HCT116 (cell line): ENCODE data around the gene SLC4A9. TPM values are rescaled to one million over a fixed set of nuclear protein-coding genes. Genes with fewer than 3 reads are reported as not detected.

Experiments
- ATAC-seq: fragments of 200-7000 bp; cut with Tn5 transposase; 2 replicates; pipeline ENCODE4 v1.9.1; 2020; ENCODE audit warnings: mild to moderate bottlenecking, moderate library complexity
- BruUV-seq: library from RNA; stranded (reverse); fragments of 400-500 nt; replicated peaks from 2 replicates; lab custom pipeline; 2021; lab: Mats Ljungman, UMichigan
- CTCF ChIA-PET: fragments of 300-600 bp; sonication (Branson Sonifier 250); formaldehyde crosslinking; loops from one replicate; lab custom pipeline; 2021; ENCODE audit warnings: antibody characterized with exemption; lab: Charles Lee
- POLR2A ChIA-PET: fragments of 300-600, 350-600 bp; sonication (Branson Sonifier 250); formaldehyde crosslinking; loops from one replicate; lab custom pipeline; 2021; ENCODE audit warnings: antibody characterized with exemption; lab: Charles Lee
- RAD21 ChIA-PET, 2 experiments: fragments of 300-600 bp; sonication (Branson Sonifier 250); formaldehyde crosslinking; loops; one replicate each; lab custom pipeline; 2023; ENCODE audit warnings: low total read pairs in 2 of 2; ENCODE audit not compliant: uncharacterized antibody in 2 of 2, unreplicated experiment in 2 of 2, low non-redundant PET in 1 of 2; lab: Charles Lee
- DNase-seq: peaks from one replicate; pipeline ENCODE4 v3.0.0-alpha.2; 2010; ENCODE audit warnings: low read depth, low spot score
- H2AFZ ChIP-seq: fragments of 200-600 bp; shearing (Covaris generic), sonication (generic); 2 replicates; pipeline ENCODE4 v1.6.1; 2017; ENCODE audit warnings: low read depth, mixed run types, mixed read lengths, antibody characterized with exemption, low read length; ENCODE audit not compliant: poor library complexity, severe bottlenecking
- H3K27ac ChIP-seq: 2 replicates; pipeline ENCODE4 v1.5.1; 2012; ENCODE audit warnings: low read depth, low read length
- H3K27me3 ChIP-seq: fragments of 200-600 bp; sonication (generic); 2 replicates; pipeline ENCODE4 v1.6.1; 2016; ENCODE audit warnings: mixed run types, low read length, mixed read lengths; ENCODE audit not compliant: insufficient read depth
- H3K36me3 ChIP-seq, 2 experiments: fragments of 200-500 bp in 1 of 2; fragments of 200-600 bp in 1 of 2; sonication (Bioruptor generic) in 1 of 2; sonication (generic) in 1 of 2; 2 replicates each; pipeline versions ENCODE4 v1.5.1 to v1.6.1; 2014 to 2016; ENCODE audit warnings: low read length in 2 of 2, inconsistent platforms in 1 of 2, mixed read lengths in 1 of 2, mixed run types in 1 of 2; ENCODE audit not compliant: insufficient read depth in 2 of 2, control insufficient read depth in 1 of 2
- H3K4me1 ChIP-seq, 2 experiments: fragments of 200-600 bp in 1 of 2; sonication (generic) in 1 of 2; 2 replicates each; pipeline versions ENCODE4 v1.5.1 to v1.6.1; 2012 to 2017; ENCODE audit warnings: low read length in 2 of 2, inconsistent platforms in 1 of 2, mild to moderate bottlenecking in 1 of 2, mixed read lengths in 1 of 2, mixed run types in 1 of 2, moderate library complexity in 1 of 2; ENCODE audit not compliant: insufficient read depth in 2 of 2, control insufficient read depth in 1 of 2
- H3K4me2 ChIP-seq: fragments of 200-600 bp; sonication (generic); 2 replicates; pipeline ENCODE4 v1.6.1; 2017; ENCODE audit warnings: mixed run types, low read length, mixed read lengths
- H3K4me3 ChIP-seq, 2 experiments: fragments of 200-600 bp in 1 of 2; sonication (generic) in 1 of 2; replicated peaks in 1 of 2; 2 replicates each; pipeline ENCODE4 v1.5.1; 2011 to 2016; ENCODE audit warnings: low read length in 2 of 2, control low read depth in 1 of 2, low read depth in 1 of 2, mild to moderate bottlenecking in 1 of 2, mixed read lengths in 1 of 2, mixed run types in 1 of 2
- H3K79me2 ChIP-seq: fragments of 200-600 bp; sonication (generic); 2 replicates; pipeline ENCODE4 v1.6.1; 2017; ENCODE audit warnings: mild to moderate bottlenecking, mixed run types, low read length, moderate library complexity, mixed read lengths; ENCODE audit not compliant: insufficient read depth
- H3K9ac ChIP-seq: fragments of 200-600 bp; sonication (generic); 2 replicates; pipeline ENCODE4 v1.6.1; 2016; ENCODE audit warnings: low read length, mixed read lengths
- H3K9me2 ChIP-seq: fragments of 200-600 bp; sonication (generic), shearing (Covaris generic); 2 replicates; pipeline ENCODE4 v1.6.1; 2017; ENCODE audit warnings: mixed run types, mild to moderate bottlenecking, moderate library complexity; ENCODE audit not compliant: insufficient read depth
- H3K9me3 ChIP-seq, 2 experiments: fragments of 200-500 bp in 1 of 2; fragments of 200-600 bp in 1 of 2; sonication (Bioruptor generic) in 1 of 2; sonication (generic) in 1 of 2; 2 replicates each; pipeline ENCODE4 v1.6.1; 2014 to 2017; ENCODE audit warnings: low read length in 2 of 2, mixed read lengths in 2 of 2, inconsistent platforms in 1 of 2, low read depth in 1 of 2, mild to moderate bottlenecking in 1 of 2, mixed run types in 1 of 2, moderate library complexity in 1 of 2; ENCODE audit not compliant: control insufficient read depth in 1 of 2, insufficient read depth in 1 of 2
- H4K20me1 ChIP-seq: fragments of 200-600 bp; sonication (generic), shearing (Covaris generic); 2 replicates; pipeline ENCODE4 v1.6.1; 2017; ENCODE audit warnings: mixed run types, mild to moderate bottlenecking, moderate library complexity; ENCODE audit not compliant: insufficient read depth
- ATF3 ChIP-seq: IDR thresholded peaks from 2 replicates; pipeline ENCODE4 v1.6.1; 2012
- EGR1 ChIP-seq: IDR thresholded peaks from 2 replicates; pipeline ENCODE4 v1.6.1; 2012; ENCODE audit warnings: low read depth
- EZH2phosphoT487 ChIP-seq: fragments of 200-600 bp; IDR thresholded peaks from 2 replicates; pipeline ENCODE4 v1.6.1; 2018; ENCODE audit warnings: antibody characterized with exemption, borderline replicate concordance
- JUND ChIP-seq: IDR thresholded peaks from 2 replicates; pipeline ENCODE4 v1.6.1; 2012
- POLR2A ChIP-seq: IDR thresholded peaks from 2 replicates; pipeline ENCODE4 v1.7.0; 2011; ENCODE audit warnings: borderline replicate concordance; ENCODE audit not compliant: insufficient read depth, insufficient read length; ENCODE audit errors: extremely low read depth
- SP1 ChIP-seq: IDR thresholded peaks from 2 replicates; pipeline ENCODE4 v1.6.1; 2012; ENCODE audit warnings: low read depth
- SRF ChIP-seq: IDR thresholded peaks from 2 replicates; pipeline ENCODE4 v1.6.1; 2012; ENCODE audit warnings: low read depth
- YY1 ChIP-seq: IDR thresholded peaks from 2 replicates; pipeline ENCODE4 v1.6.1; 2011; ENCODE audit warnings: low read length, low read depth, moderate library complexity, mild to moderate bottlenecking; ENCODE audit not compliant: insufficient replicate concordance; ENCODE audit errors: extremely low read depth
- ZFX ChIP-seq: fragments of 450-650 bp; IDR thresholded peaks from 2 replicates; pipeline ENCODE4 v1.6.1; 2017
- intact Hi-C: fragments of 100-400 bp; cut with micrococcal nuclease; formaldehyde crosslinking; loops from 2 replicates; pipeline ENCODE4 v1.10.0; 2022
- total RNA-seq: library from RNA; stranded (reverse); gene quantifications from one replicate; pipeline ENCODE4 v1.2.1, GENCODE V29; 2021; ENCODE audit not compliant: unreplicated experiment
- TF ChIP-seq, protein P1 (sequence below): IDR thresholded peaks from 2 replicates; pipeline ENCODE4 v1.6.1; 2011; ENCODE audit warnings: mild to moderate bottlenecking, low read length, moderate library complexity; ENCODE audit not compliant: insufficient replicate concordance; ENCODE audit errors: extremely low read depth
- TF ChIP-seq, protein P2 (sequence below), 3 experiments: fragments of 200-600 bp in 1 of 3; sonication (generic) in 1 of 3; IDR thresholded peaks in 2 of 3; conservative IDR thresholded peaks in 1 of 3; 2 replicates each; pipeline ENCODE4 v1.5.1; 2012 to 2017; ENCODE audit warnings: low read depth in 2 of 3, low read length in 2 of 3, antibody characterized with exemption in 1 of 3, borderline replicate concordance in 1 of 3, control low read depth in 1 of 3, mild to moderate bottlenecking in 1 of 3, mixed read lengths in 1 of 3, mixed run types in 1 of 3, moderate library complexity in 1 of 3; ENCODE audit not compliant: insufficient read depth in 1 of 3
- TF ChIP-seq, protein P3 (sequence below): IDR thresholded peaks from 2 replicates; pipeline ENCODE4 v1.6.1; 2012

The SLC4A9 gene
- total RNA-seq, 1 experiment from 2014 or later: 0.49 TPM

DNA sequence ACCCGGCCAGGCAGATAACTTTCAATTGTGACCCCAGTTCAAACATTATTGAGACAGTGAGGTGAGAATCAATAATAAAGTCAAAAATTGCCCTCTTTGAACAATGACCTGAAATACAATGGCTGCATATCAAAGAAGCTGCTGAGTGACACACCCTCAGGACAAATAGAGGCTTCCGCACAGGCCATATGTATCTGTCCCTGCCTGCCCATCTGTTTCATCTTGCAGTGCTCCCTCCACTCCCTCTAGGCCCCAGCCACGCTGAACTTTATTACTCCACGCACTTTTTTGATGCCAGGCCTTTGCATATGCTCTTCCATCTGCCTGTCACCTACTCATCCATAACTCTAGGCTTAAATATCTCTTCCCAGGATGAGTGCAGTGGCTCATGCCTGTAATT, 41.2 kb upstream of the SLC4A9 start:
- no peaks in the 10 kb centered on the region for H3K36me3 ChIP-seq
- TF ChIP-seq ATF3 (no peak), YY1 (no peak), ZFX (no peak), POLR2A (no peak), SP1 (no peak), SRF (no peak), EGR1 (no peak), JUND (no peak), EZH2phosphoT487 (no peak)
- TF ChIP-seq, protein P1, sequence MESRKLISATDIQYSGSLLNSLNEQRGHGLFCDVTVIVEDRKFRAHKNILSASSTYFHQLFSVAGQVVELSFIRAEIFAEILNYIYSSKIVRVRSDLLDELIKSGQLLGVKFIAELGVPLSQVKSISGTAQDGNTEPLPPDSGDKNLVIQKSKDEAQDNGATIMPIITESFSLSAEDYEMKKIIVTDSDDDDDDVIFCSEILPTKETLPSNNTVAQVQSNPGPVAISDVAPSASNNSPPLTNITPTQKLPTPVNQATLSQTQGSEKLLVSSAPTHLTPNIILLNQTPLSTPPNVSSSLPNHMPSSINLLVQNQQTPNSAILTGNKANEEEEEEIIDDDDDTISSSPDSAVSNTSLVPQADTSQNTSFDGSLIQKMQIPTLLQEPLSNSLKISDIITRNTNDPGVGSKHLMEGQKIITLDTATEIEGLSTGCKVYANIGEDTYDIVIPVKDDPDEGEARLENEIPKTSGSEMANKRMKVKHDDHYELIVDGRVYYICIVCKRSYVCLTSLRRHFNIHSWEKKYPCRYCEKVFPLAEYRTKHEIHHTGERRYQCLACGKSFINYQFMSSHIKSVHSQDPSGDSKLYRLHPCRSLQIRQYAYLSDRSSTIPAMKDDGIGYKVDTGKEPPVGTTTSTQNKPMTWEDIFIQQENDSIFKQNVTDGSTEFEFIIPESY: no peak
- TF ChIP-seq, protein P2, sequence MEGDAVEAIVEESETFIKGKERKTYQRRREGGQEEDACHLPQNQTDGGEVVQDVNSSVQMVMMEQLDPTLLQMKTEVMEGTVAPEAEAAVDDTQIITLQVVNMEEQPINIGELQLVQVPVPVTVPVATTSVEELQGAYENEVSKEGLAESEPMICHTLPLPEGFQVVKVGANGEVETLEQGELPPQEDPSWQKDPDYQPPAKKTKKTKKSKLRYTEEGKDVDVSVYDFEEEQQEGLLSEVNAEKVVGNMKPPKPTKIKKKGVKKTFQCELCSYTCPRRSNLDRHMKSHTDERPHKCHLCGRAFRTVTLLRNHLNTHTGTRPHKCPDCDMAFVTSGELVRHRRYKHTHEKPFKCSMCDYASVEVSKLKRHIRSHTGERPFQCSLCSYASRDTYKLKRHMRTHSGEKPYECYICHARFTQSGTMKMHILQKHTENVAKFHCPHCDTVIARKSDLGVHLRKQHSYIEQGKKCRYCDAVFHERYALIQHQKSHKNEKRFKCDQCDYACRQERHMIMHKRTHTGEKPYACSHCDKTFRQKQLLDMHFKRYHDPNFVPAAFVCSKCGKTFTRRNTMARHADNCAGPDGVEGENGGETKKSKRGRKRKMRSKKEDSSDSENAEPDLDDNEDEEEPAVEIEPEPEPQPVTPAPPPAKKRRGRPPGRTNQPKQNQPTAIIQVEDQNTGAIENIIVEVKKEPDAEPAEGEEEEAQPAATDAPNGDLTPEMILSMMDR (IDR thresholded peaks at IDR 0.05 in 2 of 3, conservative IDR thresholded peaks at IDR 0.05 in 1 of 3; ENCODE audit: borderline replicate concordance in 1 of 3, insufficient read depth in 1 of 3, low read depth in 2 of 3, low read length in 2 of 3): no peak
- TF ChIP-seq, protein P3, sequence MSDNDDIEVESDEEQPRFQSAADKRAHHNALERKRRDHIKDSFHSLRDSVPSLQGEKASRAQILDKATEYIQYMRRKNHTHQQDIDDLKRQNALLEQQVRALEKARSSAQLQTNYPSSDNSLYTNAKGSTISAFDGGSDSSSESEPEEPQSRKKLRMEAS: no peak
- no peaks in the 10 kb centered on the region for H4K20me1 ChIP-seq
- ATAC-seq: no peak
- no peak overlapping the region for H2AFZ ChIP-seq
- H3K9me2 ChIP-seq: no peaks in the 10 kb centered on the region
- BruUV-seq: no TSS peak
- H3K9ac ChIP-seq: no peak overlapping the region
- no peaks in the 10 kb centered on the region for H3K27me3 ChIP-seq
- no peak for DNase-seq
- no peak overlapping the region for H3K4me2 ChIP-seq
- H3K4me3 ChIP-seq: no peak overlapping the region
- RAD21 ChIA-PET: no interaction called here
- peaks cover 9 to 18% of the 10 kb centered on the region in 2 experiments for H3K4me1 ChIP-seq
- H3K9me3 ChIP-seq: no peaks in the 10 kb centered on the region
- CTCF ChIA-PET: no interaction called here
- POLR2A ChIA-PET: no interaction called here
- H3K79me2 ChIP-seq: no peaks in the 10 kb centered on the region
- H3K27ac ChIP-seq: no peak overlapping the region
- intact Hi-C loops: no loop called here
